DOHH2 (cell line): Measurements from ENCODE around the gene ST13.
A peak's percentile ranks its signal among the peaks of the same experiment; 100 is the strongest.

Experiments
- H3F3A ChIP-seq: fragments of 200-600 bp; sonication (generic), shearing (Covaris generic); 2 replicates; pipeline ENCODE4 v1.6.0; 2016; ENCODE audit warnings: antibody characterized with exemption, mild to moderate bottlenecking; ENCODE audit not compliant: control insufficient read depth, insufficient read depth
- H3K27ac ChIP-seq: fragments of 200-600 bp; sonication (generic); 2 replicates; pipeline ENCODE4 v1.5.1; 2014; ENCODE audit warnings: low read depth, mild to moderate bottlenecking, low read length, moderate library complexity
- H3K27me3 ChIP-seq: fragments of 200-600 bp; sonication (generic); 2 replicates; pipeline ENCODE4 v1.6.1; 2014; ENCODE audit warnings: mild to moderate bottlenecking, low read length, mixed read lengths; ENCODE audit not compliant: control insufficient read depth
- H3K36me3 ChIP-seq: fragments of 200-600 bp; sonication (generic); 2 replicates; pipeline ENCODE4 v1.6.1; 2014; ENCODE audit warnings: mild to moderate bottlenecking, low read length, moderate library complexity, mixed read lengths; ENCODE audit not compliant: control insufficient read depth
- H3K4me1 ChIP-seq: fragments of 200-600 bp; sonication (generic); 2 replicates; pipeline ENCODE4 v1.6.1; 2014; ENCODE audit warnings: mild to moderate bottlenecking, low read length, mixed read lengths; ENCODE audit not compliant: control insufficient read depth
- H3K4me2 ChIP-seq: fragments of 200-600 bp; sonication (generic); 2 replicates; pipeline ENCODE4 v1.6.0; 2014; ENCODE audit warnings: mild to moderate bottlenecking, low read length, moderate library complexity
- H3K4me3 ChIP-seq: fragments of 200-600 bp; sonication (generic); 2 replicates; pipeline ENCODE4 v1.5.1; 2014; ENCODE audit warnings: mild to moderate bottlenecking, low read length, mixed read lengths
- H3K79me2 ChIP-seq: fragments of 200-600 bp; sonication (generic); 2 replicates; pipeline ENCODE4 v1.6.1; 2014; ENCODE audit warnings: mild to moderate bottlenecking, low read length, mixed read lengths; ENCODE audit not compliant: control insufficient read depth
- H3K9me2 ChIP-seq: fragments of 200-600 bp; sonication (generic); replicated peaks from 2 replicates; pipeline ENCODE4 v1.6.1; 2014; ENCODE audit warnings: mild to moderate bottlenecking, low read length, mixed read lengths; ENCODE audit not compliant: control insufficient read depth
- H3K9me3 ChIP-seq: fragments of 200-600 bp; sonication (generic); 2 replicates; pipeline ENCODE4 v1.6.1; 2014; ENCODE audit warnings: antibody characterized with exemption, low read length, mixed read lengths; ENCODE audit not compliant: control insufficient read depth, insufficient read depth
- H4K20me1 ChIP-seq: fragments of 200-600 bp; sonication (generic); 2 replicates; pipeline ENCODE4 v1.6.0; 2014; ENCODE audit warnings: low read depth, mild to moderate bottlenecking, antibody characterized with exemption, low read length, moderate library complexity; ENCODE audit not compliant: control insufficient read depth, insufficient read depth
- CTCF ChIP-seq: fragments of 200-600 bp; sonication (generic); IDR thresholded peaks from one replicate; pipeline ENCODE4 v1.5.1; 2014; ENCODE audit warnings: antibody characterized with exemption, mild to moderate bottlenecking, low read depth, low read length; ENCODE audit not compliant: poor library complexity, severe bottlenecking
- EZH2phosphoT487 ChIP-seq: fragments of 200-600 bp; sonication (generic); IDR thresholded peaks from 2 replicates; pipeline ENCODE4 v1.6.1; 2017; ENCODE audit warnings: borderline replicate concordance, mild to moderate bottlenecking, antibody characterized with exemption, low read length, moderate library complexity, mixed read lengths

The ST13 gene

GRCh38 chr22:40823426-40823825 lies 33.0 kb downstream of the ST13 start:
- Histone ChIP-seq H3K4me3 (no peak overlapping the region), H3K79me2 (peaks cover 7% of the 10 kb centered on the region), H3K9me3 (no peaks in the 10 kb centered on the region), H3K4me2 (no peak overlapping the region), H3K9me2 (no peaks in the 10 kb centered on the region), H3K36me3 (peaks cover 37% of the 10 kb centered on the region), H3K27me3 (no peaks in the 10 kb centered on the region), H3F3A (peaks cover 31% of the 10 kb centered on the region), H3K4me1 (peaks cover 16% of the 10 kb centered on the region), H4K20me1 (no peaks in the 10 kb centered on the region), H3K27ac (no peak overlapping the region)
- no peak for TF ChIP-seq EZH2phosphoT487
- TF ChIP-seq CTCF: no peak

- no peaks in the 10 kb centered on the region for H4K20me1 ChIP-seq
These were observed 36.8 kb downstream of the ST13 start for GRCh38 chr22:40819599-40820140.

GRCh38 chr22:40818747-40819598 lies 37.5 kb downstream of the ST13 start, which contains the start of gene SLC25A17:
Gene SLC25A17 (minus strand): TSS chr22:40819346. CDS start chr22:40819248, 98 bp downstream.
- Histone ChIP-seq H4K20me1 (no peaks in the 10 kb centered on the region), H3K27me3 (no peaks in the 10 kb centered on the region), H3K79me2 (peaks cover 48% of the 10 kb centered on the region), H3F3A (peaks cover 25% of the 10 kb centered on the region), H3K9me2 (no peaks in the 10 kb centered on the region), H3K4me2 (peak within 1 kb of the TSS; percentile 98), H3K4me1 (peaks cover 35% of the 10 kb centered on the region), H3K9me3 (no peaks in the 10 kb centered on the region), H3K4me3 (peak within 1 kb of the TSS; percentile 98), H3K36me3 (peaks cover 41% of the 10 kb centered on the region), H3K27ac (peak within 1 kb of the TSS; percentile 64)
- TF ChIP-seq EZH2phosphoT487 (no peak), CTCF (peak; percentile 68)

More at GRCh38 chr22:40819599-40820140, 36.8 kb downstream of the ST13 start:
- Histone ChIP-seq H3K27me3 (no peaks in the 10 kb centered on the region), H3K9me2 (no peaks in the 10 kb centered on the region), H3K4me3 (peak overlapping the region; percentile 98), H3K36me3 (peaks cover 45% of the 10 kb centered on the region), H3K79me2 (peaks cover 42% of the 10 kb centered on the region), H3F3A (peaks cover 30% of the 10 kb centered on the region), H3K9me3 (no peaks in the 10 kb centered on the region), H3K27ac (no peak overlapping the region), H3K4me1 (peaks cover 33% of the 10 kb centered on the region), H3K4me2 (peak overlapping the region; percentile 98)
- no peak for TF ChIP-seq EZH2phosphoT487
- no peak for TF ChIP-seq CTCF
